ENCODE data around the gene CEP70. TPM values are rescaled to one million over a fixed set of nuclear protein-coding genes. Genes with fewer than 3 reads are reported as not detected.

CEP70 gene
- total and polyA plus RNA-seq, 2 of the 13 experiments (the other 11 are each of a cell fraction or from before 2014, with no cell fraction given) = 4.0 to 22.3 TPM

GRCh38 chr3:138608322-138609135, 14.5 kb upstream of the CEP70 start, which contains the start of gene FAIM (continued):
- TF ChIP-seq SP140L (CRISPR knock-in tag; IDR thresholded peaks at IDR 0.05; ENCODE audit: borderline replicate concordance) = no peak
- TF ChIP-seq ZNF713 (CRISPR knock-in tag; IDR thresholded peaks at IDR 0.05) = no peak
- no peak for TF ChIP-seq THAP9 (CRISPR knock-in tag; IDR thresholded peaks at IDR 0.05; ENCODE audit: borderline replicate concordance)
- TF ChIP-seq TBL1XR1 (IDR thresholded peaks at IDR 0.05; ENCODE audit: borderline replicate concordance, low read length, partially characterized antibody) = no peak
- 0 out of 2 replicates have a peak, but pooled peaks have one; percentile 84 for TF ChIP-seq ZNF333 (CRISPR knock-in tag; IDR thresholded peaks at IDR 0.05; ENCODE audit: borderline replicate concordance)
- 0 out of 2 replicates have a peak, but pooled peaks have one; percentile 36 for TF ChIP-seq SMAD3 (CRISPR knock-in tag; IDR thresholded peaks at IDR 0.05)
- no peak for TF ChIP-seq MLLT10 (CRISPR knock-in tag; IDR thresholded peaks at IDR 0.05)
- no peak; the same call in 1 of the 2 replicates for TF ChIP-seq ZBTB25 (CRISPR knock-in tag; IDR thresholded peaks at IDR 0.05)
- TF ChIP-seq ZNF362 (CRISPR knock-in tag; IDR thresholded peaks at IDR 0.05; ENCODE audit: borderline replicate concordance) = no peak
- TF ChIP-seq ZNF143 (CRISPR knock-in tag; IDR thresholded peaks at IDR 0.05) = no peak
- peak; percentile 38; the same call in 1 of the 2 replicates for TF ChIP-seq GATAD2A (CRISPR knock-in tag; IDR thresholded peaks at IDR 0.05)
- TF ChIP-seq SRF (IDR thresholded peaks at IDR 0.05; ENCODE audit: low read depth, low read length) = no peak
- no peak; the same call in 1 of the 2 replicates for TF ChIP-seq ZNF841 (CRISPR knock-in tag; IDR thresholded peaks at IDR 0.05; ENCODE audit: borderline replicate concordance)
- peak; percentile 70 for TF ChIP-seq DMAP1 (CRISPR knock-in tag; IDR thresholded peaks at IDR 0.05)
- peak; percentile 12; the same call in 1 of the 2 replicates for TF ChIP-seq ATF2 (CRISPR knock-in tag; IDR thresholded peaks at IDR 0.05)
- no peak for TF ChIP-seq ZNF670 (CRISPR knock-in tag; IDR thresholded peaks at IDR 0.05; ENCODE audit: borderline replicate concordance)
- TF ChIP-seq NR2F2 (IDR thresholded peaks at IDR 0.05; ENCODE audit: borderline replicate concordance, low read depth) = no peak
- TF ChIP-seq ZBTB2 (CRISPR knock-in tag; IDR thresholded peaks at IDR 0.05; ENCODE audit: low read depth) = no peak
- peak; percentile 83; the same call in 1 of the 2 replicates for TF ChIP-seq ZNF563 (CRISPR knock-in tag; IDR thresholded peaks at IDR 0.05)
- TF ChIP-seq SRSF4 (IDR thresholded peaks at IDR 0.05; ENCODE audit: low read depth, low read length, poor library complexity, severe bottlenecking) = no peak
